Kidney glomerular epithelial cell (primary cell): ENCODE measurements around the gene PIWIL1.

Experiments used
- DNase-seq: peaks from one replicate; lab custom pipeline; 2025; lab: John Stamatoyannopoulos, UW

PIWIL1 gene

DNA sequence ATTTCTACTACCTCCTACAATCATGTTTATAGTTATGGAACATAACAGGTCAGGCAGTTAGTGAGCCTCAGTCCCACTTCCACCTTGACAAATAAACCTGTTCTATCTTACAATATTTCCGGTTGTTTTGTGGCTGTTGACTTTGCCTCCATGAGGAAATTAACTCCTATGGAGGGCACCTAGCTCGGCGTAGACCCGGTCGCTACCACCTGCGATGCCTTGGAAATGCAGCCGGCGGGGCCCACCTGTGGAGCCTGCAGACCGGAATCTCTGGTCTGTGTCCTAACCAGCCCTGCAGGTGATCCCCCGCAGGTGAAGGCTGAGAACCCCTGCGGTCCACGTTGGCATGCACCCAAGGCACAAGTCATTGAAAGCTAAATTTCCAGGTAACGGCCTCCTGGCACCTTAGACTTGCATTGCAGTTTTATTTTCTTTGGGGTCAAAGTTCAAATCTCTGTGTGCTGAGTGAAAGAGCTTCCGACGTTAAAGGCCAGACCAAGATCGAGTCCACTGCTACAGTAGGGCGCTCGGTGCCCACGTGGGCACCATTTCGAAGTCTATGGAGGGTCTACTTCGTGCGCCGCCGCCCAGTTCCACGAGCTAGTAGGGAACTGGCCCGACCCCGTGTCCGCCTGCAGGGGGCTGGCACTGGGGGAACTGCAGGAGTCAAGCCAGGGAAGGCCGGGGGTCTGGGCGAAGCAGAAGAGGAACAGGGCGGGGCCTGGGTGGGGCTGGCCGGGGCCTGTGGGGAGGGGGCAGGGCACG lies 782 bp upstream of the PIWIL1 start:
- no peak for DNase-seq

DNA sequence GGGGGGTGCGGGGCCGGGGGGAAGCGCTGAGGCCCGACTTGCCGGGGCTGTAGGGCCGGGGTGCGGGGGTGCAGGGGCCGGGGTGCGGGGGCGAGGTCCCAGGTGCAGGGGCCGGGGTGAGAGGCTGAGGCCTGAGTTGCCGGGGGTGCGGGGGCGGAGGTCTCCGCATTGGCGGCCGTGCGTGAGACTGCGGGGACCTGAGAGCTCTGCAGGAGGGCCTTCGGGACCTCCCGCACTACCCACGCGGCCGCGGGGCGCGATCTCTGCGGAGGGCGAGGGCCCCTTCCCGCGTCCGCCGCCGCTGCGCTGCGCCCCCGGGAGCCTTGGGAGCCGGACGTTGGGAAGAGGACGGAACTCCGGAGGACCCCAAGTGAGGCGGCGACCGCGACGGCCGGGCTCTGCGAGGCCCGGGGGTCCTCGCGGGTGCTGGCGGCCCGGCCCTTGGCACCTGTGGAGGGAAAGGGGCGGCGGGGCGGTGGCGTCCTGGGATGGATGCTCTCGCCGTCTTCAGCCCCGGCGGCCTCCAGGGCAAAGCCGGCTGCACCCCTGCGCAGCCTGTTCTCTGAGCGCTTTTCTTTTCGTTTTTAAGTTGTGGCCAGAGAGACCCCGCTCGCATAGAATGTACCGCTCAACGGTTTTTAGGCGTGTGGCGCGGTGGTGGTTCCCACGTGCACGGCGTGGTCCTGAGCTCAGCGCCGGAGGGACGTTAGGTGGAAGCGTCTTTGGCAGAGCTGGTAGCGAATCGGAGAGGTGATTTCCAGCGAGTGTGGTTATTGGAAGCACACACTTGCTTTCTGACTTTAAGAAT lies 1.3 kb downstream of the PIWIL1 start:
- no peak for DNase-seq

- DNase-seq: no peak
These were observed 2.3 kb downstream of the PIWIL1 start for GRCh38 chr12:130339951-130340350.

DNA sequence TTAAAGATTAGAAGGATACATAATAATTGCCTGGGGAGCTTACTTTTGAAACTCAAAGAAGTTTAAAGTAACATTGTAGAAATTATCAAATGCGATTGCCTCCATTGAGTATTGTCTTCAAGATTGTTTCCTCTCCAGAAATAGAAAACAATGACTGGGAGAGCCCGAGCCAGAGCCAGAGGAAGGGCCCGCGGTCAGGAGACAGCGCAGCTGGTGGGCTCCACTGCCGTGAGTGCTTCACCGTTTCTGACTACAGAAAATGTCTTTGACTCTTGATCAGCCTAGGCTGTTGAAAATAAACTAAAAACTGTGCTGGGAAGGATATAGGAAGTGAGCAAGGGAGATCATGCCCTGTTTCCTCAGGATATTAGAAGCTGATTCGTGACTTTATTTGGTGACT lies 4.8 kb downstream of the PIWIL1 start:
- no peak for DNase-seq

GRCh38 chr12:130342842-130343241 lies 5.2 kb downstream of the PIWIL1 start:
- no peak for DNase-seq

DNA sequence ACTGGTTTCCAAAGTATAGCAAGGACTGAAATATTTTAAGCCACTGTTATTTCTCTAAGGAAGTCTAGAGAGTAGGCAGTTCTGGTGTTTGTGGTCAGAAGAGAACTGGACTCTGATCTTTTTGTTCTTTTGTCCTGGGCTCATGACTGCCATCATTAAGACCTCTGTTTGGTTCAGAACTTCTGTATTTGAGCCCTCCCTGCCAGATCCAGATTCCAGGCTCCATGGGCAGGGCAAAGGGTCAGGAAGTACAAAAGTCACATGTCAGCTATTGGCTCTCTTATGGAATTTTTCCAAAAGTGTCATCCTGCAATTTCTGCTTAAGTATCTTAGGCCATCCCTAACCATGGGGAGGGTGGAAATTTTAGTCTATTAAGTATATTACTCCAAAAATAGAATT lies 6.8 kb downstream of the PIWIL1 start:
- DNase-seq: no peak

DNA sequence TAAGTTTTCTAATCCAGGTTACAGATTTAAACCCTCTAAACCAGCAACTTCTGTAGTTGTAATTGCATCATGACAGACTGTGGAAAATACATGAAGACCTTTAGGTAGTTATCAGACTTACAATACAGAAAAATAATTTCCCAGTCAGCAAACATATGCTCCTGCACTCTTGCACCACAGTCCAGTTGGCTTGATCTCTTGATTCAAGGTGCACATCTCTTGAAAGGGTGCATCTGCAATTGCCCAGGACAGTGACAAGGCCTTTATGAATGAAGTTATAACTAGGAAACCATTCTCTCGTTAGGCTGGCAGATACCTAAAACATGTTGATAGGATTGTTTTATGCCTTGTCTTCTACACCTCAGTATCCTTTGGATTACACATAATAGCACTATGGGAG lies 7.6 kb downstream of the PIWIL1 start:
- DNase-seq: no peak

GRCh38 chr12:130347588-130347987 lies 9.9 kb downstream of the PIWIL1 start:
- DNase-seq: no peak

DNA sequence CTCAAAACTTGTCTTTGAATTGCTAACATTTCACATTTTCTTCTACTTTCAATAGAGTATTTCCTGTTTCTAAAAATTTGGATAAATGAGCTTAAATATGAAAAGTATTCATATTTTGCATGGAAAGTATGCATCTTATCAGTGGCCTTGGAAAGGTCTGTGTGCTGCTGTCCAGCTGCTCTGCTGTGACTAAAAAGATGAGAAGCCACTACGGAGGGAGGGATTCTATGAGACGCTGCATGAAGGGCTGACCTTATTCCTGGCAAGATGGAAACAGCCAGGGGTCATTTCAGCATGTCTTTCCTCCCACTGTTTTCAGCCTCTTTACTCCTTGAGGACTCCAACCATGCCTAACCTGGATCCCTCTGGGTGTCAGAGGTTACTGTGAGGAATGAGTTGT lies 13.0 kb downstream of the PIWIL1 start:
- no peak for DNase-seq

GRCh38 chr12:130351326-130351725 lies 13.6 kb downstream of the PIWIL1 start:
- DNase-seq: no peak

DNA sequence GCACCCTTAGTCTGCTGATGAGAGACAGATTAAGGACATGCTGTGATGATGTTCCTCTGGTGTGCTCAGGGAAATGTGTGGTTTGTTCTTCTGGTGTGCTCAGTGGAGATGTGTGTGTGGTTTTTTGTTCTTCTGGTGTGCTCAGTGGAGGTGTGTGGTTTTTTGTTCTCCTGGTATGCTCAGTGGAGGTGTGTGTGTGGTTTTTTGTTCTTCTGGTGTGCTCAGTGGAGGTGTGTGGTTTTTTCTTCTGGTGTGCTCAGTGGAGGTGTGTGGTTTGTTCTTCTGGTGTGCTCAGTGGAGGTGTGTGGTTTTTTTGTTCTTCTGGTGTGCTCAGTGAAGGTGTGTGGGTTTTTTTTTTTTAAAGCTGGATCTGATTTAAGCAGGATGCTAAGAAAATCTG lies 15.4 kb downstream of the PIWIL1 start:
- DNase-seq: no peak

DNA sequence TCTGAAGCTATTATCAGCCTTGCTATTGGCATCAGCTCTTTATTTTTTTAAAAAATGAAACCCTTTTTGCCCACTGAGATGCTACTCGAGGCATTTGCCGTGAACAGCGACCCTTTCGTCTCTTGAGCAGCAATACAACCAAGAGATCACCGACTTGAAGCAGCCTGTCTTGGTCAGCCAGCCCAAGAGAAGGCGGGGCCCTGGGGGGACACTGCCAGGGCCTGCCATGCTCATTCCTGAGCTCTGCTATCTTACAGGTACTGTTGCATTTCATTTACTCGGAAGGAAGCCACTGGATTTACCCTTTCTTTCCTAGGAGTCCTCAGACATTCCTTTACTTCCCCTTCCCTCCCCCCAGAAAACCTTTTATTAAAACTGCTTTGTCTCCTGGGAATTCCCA lies 16.7 kb downstream of the PIWIL1 start:
- DNase-seq: no peak

GRCh38 chr12:130356222-130356621 lies 18.5 kb downstream of the PIWIL1 start:
- no peak for DNase-seq

- DNase-seq: no peak
These were observed 19.6 kb downstream of the PIWIL1 start for GRCh38 chr12:130357241-130357640.

DNA sequence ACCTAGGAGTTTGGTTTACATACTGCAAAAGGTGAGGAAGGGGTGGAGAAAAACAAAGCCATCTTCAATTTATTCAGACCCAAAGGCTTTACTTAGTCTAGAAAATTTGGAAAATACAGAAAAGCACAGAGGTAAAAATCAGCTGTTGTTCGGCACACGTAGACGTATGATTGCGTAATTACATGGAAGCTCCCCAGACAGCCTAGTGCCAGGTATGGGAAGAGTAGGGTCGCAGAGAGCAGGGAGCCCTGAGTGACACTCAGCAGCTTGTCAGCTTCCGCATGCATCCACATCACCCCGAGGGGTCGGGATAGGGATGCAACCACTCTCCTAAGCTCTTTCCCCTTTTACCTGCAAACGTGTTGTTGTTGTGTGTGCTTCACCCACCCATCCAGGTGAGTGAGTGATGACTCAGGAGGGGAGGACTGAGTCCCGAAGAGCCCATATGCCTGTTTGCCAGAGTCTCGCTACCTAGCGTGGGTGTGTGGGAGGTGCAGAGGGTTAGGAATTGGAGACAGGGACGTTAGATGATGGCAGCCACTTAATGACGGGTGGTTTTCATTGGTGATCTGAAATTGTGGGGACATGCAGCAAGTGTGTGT lies 20.1 kb downstream of the PIWIL1 start:
- DNase-seq: no peak

DNA sequence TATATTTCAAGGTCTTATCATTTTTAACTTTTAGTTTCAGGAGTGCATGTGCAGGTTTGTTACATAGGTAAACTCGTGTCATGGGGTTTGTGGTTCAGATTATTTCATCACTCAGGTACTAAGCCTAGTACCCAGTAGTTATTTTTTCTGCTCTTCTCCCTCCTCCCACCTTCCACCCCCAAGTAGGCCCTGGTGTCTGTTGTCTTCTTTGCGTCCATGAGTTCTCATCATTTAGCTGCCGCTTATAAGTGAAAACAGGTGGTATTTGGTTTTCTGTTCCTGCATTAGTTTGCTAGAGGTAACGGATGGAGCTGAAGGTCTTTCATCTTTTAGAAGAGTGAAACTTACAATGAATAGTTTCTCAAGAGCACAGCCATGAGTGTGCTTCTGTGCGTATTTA lies 24.4 kb downstream of the PIWIL1 start:
- DNase-seq: no peak

GRCh38 chr12:130364578-130364977 lies 26.9 kb downstream of the PIWIL1 start:
- no peak for DNase-seq

DNA sequence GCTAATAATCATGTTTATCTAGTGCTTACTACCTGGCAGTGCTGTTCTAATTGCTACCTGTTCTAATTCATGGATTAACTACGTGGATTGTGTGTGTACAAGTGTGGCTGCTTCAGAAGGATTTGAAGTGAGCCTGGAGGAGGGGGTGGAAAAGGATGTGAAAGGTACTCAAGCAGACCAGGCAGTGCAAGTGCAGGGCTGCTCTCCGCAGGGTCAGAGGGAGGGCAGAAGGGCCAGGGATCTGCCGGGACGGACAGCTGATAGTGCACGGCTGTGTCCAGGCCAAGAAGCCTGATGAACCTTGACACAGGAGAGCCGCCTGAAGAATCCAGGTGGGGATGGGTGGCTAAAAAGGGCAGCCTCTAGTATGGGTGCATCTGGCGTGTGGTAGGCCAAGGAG lies 28.5 kb downstream of the PIWIL1 start:
- DNase-seq: no peak

DNA sequence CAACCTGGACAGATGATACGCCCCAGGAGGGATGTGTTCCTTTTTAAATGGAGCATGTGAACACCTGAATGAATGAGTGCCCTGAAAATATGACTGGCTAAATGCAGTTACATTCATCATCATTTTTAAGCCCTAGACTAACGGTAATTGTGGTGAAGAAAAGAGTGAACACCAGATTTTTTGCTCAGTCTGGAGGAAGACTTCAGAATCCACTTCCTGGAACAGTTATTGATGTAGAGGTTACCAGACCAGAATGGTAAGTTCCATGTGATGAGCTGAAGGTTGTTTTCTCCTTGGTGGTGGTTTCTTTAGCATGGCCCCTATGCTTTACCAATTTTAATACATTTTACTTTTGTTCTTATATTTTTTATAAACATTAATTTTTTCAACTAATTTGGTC lies 29.3 kb downstream of the PIWIL1 start:
- no peak for DNase-seq

- no peak for DNase-seq
These were observed 29.8 kb downstream of the PIWIL1 start for GRCh38 chr12:130367523-130367922.

GRCh38 chr12:130369816-130370215 lies 32.1 kb downstream of the PIWIL1 start:
- DNase-seq: no peak

DNA sequence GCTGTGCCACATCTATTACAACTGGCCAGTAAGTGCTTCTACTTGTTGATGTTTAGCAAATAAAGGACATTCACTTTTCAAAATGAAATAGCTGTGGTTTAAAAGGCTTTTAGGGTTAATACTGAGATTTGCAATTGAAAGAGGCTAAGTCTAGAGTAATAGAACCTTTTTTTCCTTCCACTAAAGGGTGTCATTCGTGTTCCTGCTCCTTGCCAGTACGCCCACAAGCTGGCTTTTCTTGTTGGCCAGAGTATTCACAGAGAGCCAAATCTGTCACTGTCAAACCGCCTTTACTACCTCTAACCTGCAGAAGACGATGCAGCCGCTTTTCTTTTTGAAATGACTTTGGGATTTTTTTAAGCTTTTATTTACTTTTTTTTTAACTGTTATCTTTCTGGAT lies 33.6 kb downstream of the PIWIL1 start:
- DNase-seq: no peak

DNA sequence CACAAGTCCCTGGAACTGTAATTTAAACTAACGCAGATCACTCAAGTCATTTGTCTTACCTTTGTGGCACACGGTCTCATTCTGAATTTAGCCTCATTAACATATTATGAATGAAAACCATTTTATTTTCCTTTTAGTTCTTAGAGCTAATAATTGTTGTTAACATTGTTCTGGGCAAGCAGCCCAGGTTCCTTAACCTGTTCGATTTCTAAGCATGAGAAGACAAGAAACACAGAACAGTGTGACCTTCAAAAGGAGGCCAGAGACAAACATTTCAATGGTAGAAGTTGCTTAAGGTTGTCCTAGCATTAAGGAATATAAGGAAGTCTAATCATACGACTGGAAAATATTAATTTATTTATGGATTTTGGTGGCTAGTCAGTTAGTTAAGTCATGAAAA lies 35.2 kb downstream of the PIWIL1 start:
- DNase-seq: no peak
